Lower leg skin (tissue), 4 donors: Measurements from ENCODE around the gene ADNP. TPM values are rescaled to one million over a fixed set of nuclear protein-coding genes. Genes with fewer than 3 reads are reported as not detected.

Experiments used
- DNase-seq, 2 donors: peaks; one replicate each; pipeline ENCODE4 v3.0.0-alpha.2; 2019; ENCODE audit warnings: low spot score in 2 of 2
- H3K4me3 ChIP-seq: fragments of 200-600 bp; sonication (generic); 2 replicates; pipeline ENCODE4 v1.5.1; 2017; ENCODE audit warnings: mild to moderate bottlenecking, low read depth; ENCODE audit not compliant: poor library complexity, severe bottlenecking
- POLR2A ChIP-seq, 2 donors: fragments of 450-650 bp; IDR thresholded peaks; one replicate each; pipeline ENCODE4 v1.6.1; 2016 to 2017; ENCODE audit warnings: antibody characterized with exemption in 2 of 2, mild to moderate bottlenecking in 1 of 2, moderate library complexity in 1 of 2
- WGBS, 2 donors: methylation state at CpG; one replicate each; pipeline ENCODE4 v1.1.5; 2018; 5-methylcytosine and 5-hydroxymethylcytosine counted together
- intact Hi-C: fragments of 100-400 bp; cut with DNase I; formaldehyde crosslinking; loops from one replicate; pipeline ENCODE4 v1.15.0; 2023; ENCODE audit warnings: low total_unique reads
- total RNA-seq, 4 donors: library from RNA; depleted of rRNA; stranded (reverse); fragments of >200 nt; gene quantifications; one replicate each; pipeline ENCODE4 v1.1.0, GENCODE V29; 2016
- TF ChIP-seq, protein P1 (sequence below), 3 donors: fragments of 450-650 bp; IDR thresholded peaks; one replicate each; pipeline ENCODE4 v1.5.1; 2016; ENCODE audit warnings: antibody characterized with exemption in 3 of 3, mild to moderate bottlenecking in 3 of 3, moderate library complexity in 2 of 3

ADNP gene
- total RNA-seq, 4 donors from 2014 or later, result 46.9 to 64.0 (median 53.3) TPM

DNA sequence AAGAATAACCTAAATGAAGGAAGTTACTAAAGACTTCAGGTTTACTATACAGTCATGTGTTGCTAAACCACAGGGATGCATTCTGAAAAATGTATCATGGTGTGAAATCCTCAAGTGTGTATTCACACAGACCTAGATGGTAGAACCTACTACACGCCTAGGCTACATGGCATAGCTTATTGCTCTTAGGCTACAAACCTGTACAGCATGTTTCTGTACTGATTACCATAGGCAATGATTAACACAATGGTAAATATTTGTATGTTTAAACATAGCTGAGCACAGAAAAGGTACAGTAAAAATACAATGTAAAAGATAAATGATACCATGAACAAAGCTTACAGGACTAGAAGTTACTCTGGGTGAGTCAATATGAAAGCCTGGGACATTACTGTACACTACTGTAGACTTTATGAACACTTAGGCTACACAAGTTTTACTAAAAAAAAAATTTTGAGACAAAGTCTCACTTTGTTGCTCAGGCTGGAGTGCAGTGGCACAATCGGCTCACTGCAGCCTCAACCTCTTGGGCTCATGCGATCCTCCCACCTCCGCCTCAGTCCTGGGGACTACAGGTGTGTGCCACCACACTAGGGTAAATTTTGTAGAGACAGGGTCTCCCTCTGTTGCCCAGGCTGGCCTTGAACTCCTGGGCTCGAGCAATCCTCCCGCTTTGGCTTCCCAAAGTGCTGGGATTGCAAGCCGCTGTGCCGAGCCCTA lies 36.0 kb downstream of the ADNP start:
- H3K4me3 ChIP-seq, result no peak overlapping the region
- intact Hi-C loops, result no loop called here
- 97 to 99% methylated on average over 8 of the region's 8 CpGs for WGBS, 2 donors
- no peak for DNase-seq
- TF ChIP-seq, protein P1, sequence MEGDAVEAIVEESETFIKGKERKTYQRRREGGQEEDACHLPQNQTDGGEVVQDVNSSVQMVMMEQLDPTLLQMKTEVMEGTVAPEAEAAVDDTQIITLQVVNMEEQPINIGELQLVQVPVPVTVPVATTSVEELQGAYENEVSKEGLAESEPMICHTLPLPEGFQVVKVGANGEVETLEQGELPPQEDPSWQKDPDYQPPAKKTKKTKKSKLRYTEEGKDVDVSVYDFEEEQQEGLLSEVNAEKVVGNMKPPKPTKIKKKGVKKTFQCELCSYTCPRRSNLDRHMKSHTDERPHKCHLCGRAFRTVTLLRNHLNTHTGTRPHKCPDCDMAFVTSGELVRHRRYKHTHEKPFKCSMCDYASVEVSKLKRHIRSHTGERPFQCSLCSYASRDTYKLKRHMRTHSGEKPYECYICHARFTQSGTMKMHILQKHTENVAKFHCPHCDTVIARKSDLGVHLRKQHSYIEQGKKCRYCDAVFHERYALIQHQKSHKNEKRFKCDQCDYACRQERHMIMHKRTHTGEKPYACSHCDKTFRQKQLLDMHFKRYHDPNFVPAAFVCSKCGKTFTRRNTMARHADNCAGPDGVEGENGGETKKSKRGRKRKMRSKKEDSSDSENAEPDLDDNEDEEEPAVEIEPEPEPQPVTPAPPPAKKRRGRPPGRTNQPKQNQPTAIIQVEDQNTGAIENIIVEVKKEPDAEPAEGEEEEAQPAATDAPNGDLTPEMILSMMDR (IDR thresholded peaks at IDR 0.05), result no peak
- no peak for TF ChIP-seq POLR2A (IDR thresholded peaks at IDR 0.05)

DNA sequence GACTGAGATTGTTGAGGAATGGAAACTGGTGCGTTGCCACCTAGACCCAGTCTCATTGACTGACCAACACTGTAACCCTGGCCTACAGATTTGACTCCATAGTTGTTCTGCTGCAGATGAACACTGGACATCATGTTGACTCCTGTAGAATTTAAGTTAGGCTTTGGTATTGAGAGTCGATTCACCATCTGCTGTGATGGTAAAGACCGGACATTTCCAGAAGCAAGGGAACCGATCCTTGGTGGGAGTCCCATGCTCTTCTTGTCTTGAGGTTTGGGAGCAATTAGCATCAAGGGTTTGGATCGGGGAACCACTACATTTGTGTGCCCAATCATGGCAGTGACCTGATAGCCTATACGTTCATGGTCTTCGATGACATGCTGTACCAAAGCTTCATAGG lies 37.6 kb downstream of the ADNP start:
- WGBS, 2 donors, result 96 to 97% methylated on average over 7 of the region's 7 CpGs
- TF ChIP-seq POLR2A (IDR thresholded peaks at IDR 0.05), result no peak
- TF ChIP-seq, protein P1 (IDR thresholded peaks at IDR 0.05), result no peak
- intact Hi-C loops, result no loop called here
- H3K4me3 ChIP-seq, result no peak overlapping the region
- no peak for DNase-seq

DNA sequence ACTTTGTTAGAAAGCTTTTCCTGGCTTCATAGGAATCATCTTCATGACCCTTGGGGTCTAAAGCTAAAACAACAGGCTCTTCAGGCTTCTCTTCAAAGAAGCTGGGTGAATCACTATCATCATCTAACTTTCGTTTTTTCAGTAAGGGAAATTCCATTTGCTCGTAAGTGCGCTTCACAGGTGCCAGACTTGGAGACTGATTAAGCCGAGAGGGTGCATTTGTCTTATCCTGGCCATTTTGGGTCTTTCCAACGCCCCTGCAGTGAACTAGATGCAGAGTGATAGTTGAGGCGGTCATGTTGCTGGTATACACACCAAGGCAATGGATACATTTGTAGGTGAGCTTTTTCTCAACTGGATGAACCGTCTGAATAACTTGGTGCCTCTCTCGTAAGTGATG lies 38.8 kb downstream of the ADNP start:
- no peak overlapping the region for H3K4me3 ChIP-seq
- DNase-seq, result no peak
- WGBS, 2 donors, result 84 to 89% methylated on average over 8 of the region's 8 CpGs
- intact Hi-C loops, result no loop called here
- TF ChIP-seq POLR2A (IDR thresholded peaks at IDR 0.05), result no peak
- TF ChIP-seq, protein P1 (IDR thresholded peaks at IDR 0.05), result no peak

DNA sequence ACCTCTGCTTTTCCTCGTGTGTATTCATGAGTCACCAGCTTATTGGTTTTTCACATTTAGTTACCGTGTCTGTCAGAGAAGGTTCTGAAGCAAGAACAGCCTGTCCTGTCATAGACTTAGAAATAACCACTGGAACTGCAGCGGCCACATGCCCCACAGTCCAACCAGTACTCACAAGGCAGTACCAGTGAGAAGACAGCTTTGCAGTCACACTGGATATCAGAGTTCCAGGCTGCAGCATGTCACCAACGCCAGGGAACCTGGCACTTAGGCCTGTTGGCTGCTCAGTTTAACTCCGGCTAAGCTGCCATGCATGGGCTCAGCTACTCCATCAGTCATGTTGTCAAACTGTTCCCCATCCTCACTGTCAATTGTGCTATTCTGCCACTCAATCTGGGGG lies 40.1 kb downstream of the ADNP start:
- TF ChIP-seq POLR2A (IDR thresholded peaks at IDR 0.05), result no peak
- TF ChIP-seq, protein P1 (IDR thresholded peaks at IDR 0.05), result no peak
- 77 to 79% methylated on average over 5 of the region's 5 CpGs for WGBS, 2 donors
- H3K4me3 ChIP-seq, result no peak overlapping the region
- DNase-seq, result no peak
- intact Hi-C loops, result no loop called here

DNA sequence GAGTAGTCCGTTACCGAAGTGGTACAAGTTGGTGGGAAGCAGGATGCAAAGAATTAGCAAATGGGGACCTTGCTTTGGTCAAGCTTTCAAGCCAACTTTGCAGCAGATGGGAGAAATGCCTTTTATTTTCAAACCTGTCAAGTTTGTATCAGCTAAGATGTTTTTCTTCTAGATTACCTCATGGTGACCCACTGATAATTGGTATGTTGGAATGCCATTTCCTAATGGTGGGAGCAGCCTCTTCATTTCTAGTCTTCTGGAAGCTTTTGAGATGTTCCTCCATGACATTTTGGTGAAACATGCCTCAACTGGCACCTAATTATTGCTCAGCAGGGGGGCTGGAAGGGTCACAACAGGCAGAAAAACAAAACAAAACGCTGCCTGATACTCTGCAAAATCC lies 43.7 kb downstream of the ADNP start:
- no peak for DNase-seq
- H3K4me3 ChIP-seq, result no peak overlapping the region
- no peak for TF ChIP-seq POLR2A (IDR thresholded peaks at IDR 0.05)
- TF ChIP-seq, protein P1 (IDR thresholded peaks at IDR 0.05), result no peak
- 93 to 97% methylated on average over 3 of the region's 3 CpGs for WGBS, 2 donors
- intact Hi-C loops, result no loop called here
